Lower lobe of right lung (tissue), 2 donors: ENCODE data around the gene PIGU. TPM values are rescaled to one million over a fixed set of nuclear protein-coding genes. Genes with fewer than 3 reads are reported as not detected.

Experiments used
- ATAC-seq, 2 donors: fragments of 200-7000 bp; cut with Tn5 transposase; one replicate each; pipeline ENCODE4 v1.9.1; 2020 to 2022; ENCODE audit warnings: mild to moderate bottlenecking in 2 of 2, moderate library complexity in 2 of 2
- DNase-seq: peaks from one replicate; pipeline ENCODE4 v3.0.0-alpha.2; 2020
- H3K27ac ChIP-seq: fragments of 200-600 bp; one replicate; pipeline ENCODE4 v1.8.0; 2022
- H3K27me3 ChIP-seq: fragments of 200-600 bp; one replicate; pipeline ENCODE4 v1.8.0; 2022; ENCODE audit warnings: low read depth
- H3K36me3 ChIP-seq: fragments of 200-600 bp; one replicate; pipeline ENCODE4 v1.8.0; 2022; ENCODE audit warnings: mild to moderate bottlenecking
- H3K4me1 ChIP-seq: fragments of 200-600 bp; one replicate; pipeline ENCODE4 v1.8.0; 2022
- H3K4me3 ChIP-seq: fragments of 200-600 bp; one replicate; pipeline ENCODE4 v1.8.0; 2022; ENCODE audit warnings: mild to moderate bottlenecking
- H3K9me3 ChIP-seq: fragments of 200-600 bp; one replicate; pipeline ENCODE4 v1.8.0; 2022
- CTCF ChIP-seq: fragments of 200-600 bp; IDR thresholded peaks from one replicate; pipeline ENCODE4 v1.8.0; 2022; ENCODE audit warnings: antibody characterized with exemption, mild to moderate bottlenecking
- intact Hi-C: fragments of 100-400 bp; cut with DNase I; formaldehyde crosslinking; loops from one replicate; pipeline ENCODE4 v1.11.0; 2022
- total RNA-seq: library from RNA; stranded (reverse); fragmentation: NEBNext Ultra II Directional; extraction: Animal tissue kit (Norgen Biotek cat#: 25700); gene quantifications from one replicate; pipeline ENCODE4 v1.2.1, GENCODE V29; 2021
- donor health status: DM: no; HTN: yes; CAD: no; lungs with severe emphysema.

The PIGU gene
- total RNA-seq, 1 donor from 2014 or later, result 13.8 TPM

GRCh38 chr20:34704177-34705007 is 27.5 kb upstream of the PIGU start, which contains the start of gene TP53INP2:
Gene TP53INP2, plus strand, starts transcription at chr20:34704344. Its CDS starts 4,396 bp downstream, at chr20:34708740.
- intact Hi-C loops, result no loop called here
- Histone ChIP-seq H3K27me3 (no peaks in the 10 kb centered on the region), H3K9me3 (no peaks in the 10 kb centered on the region), H3K4me1 (peaks cover 26% of the 10 kb centered on the region), H3K4me3 (peak within 1 kb of the TSS; percentile 70), H3K27ac (peak within 1 kb of the TSS; percentile 100), H3K36me3 (no peaks in the 10 kb centered on the region)
- DNase-seq (peak; percentile 97), ATAC-seq (peak; percentile 87 to 88)
- no peak for TF ChIP-seq CTCF

GRCh38 chr20:34703424-34704176 is 26.7 kb upstream of the PIGU start:
- Histone ChIP-seq H3K9me3 (no peaks in the 10 kb centered on the region), H3K4me1 (peaks cover 23% of the 10 kb centered on the region), H3K27me3 (no peaks in the 10 kb centered on the region), H3K36me3 (no peaks in the 10 kb centered on the region), H3K4me3 (peak overlapping the region; percentile 70), H3K27ac (peak overlapping the region; percentile 100)
- peak; percentile 12 to 21 for ATAC-seq
- intact Hi-C loops, result no loop called here
- DNase-seq, result peak; percentile 52
- no peak for TF ChIP-seq CTCF

GRCh38 chr20:34703061-34703423 is 26.1 kb upstream of the PIGU start:
- no peak overlapping the region for H3K27ac ChIP-seq
- no peaks in the 10 kb centered on the region for H3K36me3 ChIP-seq
- peaks cover 20% of the 10 kb centered on the region for H3K4me1 ChIP-seq
- DNase-seq, result no peak
- ATAC-seq, result no peak
- intact Hi-C loops, result no loop called here
- peak overlapping the region; percentile 70 for H3K4me3 ChIP-seq
- no peaks in the 10 kb centered on the region for H3K9me3 ChIP-seq
- no peaks in the 10 kb centered on the region for H3K27me3 ChIP-seq
- no peak for TF ChIP-seq CTCF

GRCh38 chr20:34701405-34702085 is 24.7 kb upstream of the PIGU start:
- intact Hi-C loops, result no loop called here
- no peaks in the 10 kb centered on the region for H3K27me3 ChIP-seq
- ATAC-seq (no peak), DNase-seq (no peak)
- H3K27ac ChIP-seq, result no peak overlapping the region
- no peaks in the 10 kb centered on the region for H3K36me3 ChIP-seq
- TF ChIP-seq CTCF, result no peak
- no peaks in the 10 kb centered on the region for H3K9me3 ChIP-seq
- peaks cover 20% of the 10 kb centered on the region for H3K4me1 ChIP-seq
- H3K4me3 ChIP-seq, result no peak overlapping the region

- Histone ChIP-seq H3K4me1 (no peaks in the 10 kb centered on the region), H3K36me3 (no peaks in the 10 kb centered on the region), H3K27ac (no peak overlapping the region), H3K27me3 (no peaks in the 10 kb centered on the region), H3K9me3 (no peaks in the 10 kb centered on the region), H3K4me3 (no peak overlapping the region)
- TF ChIP-seq CTCF, result no peak
- intact Hi-C loops, result no loop called here
- DNase-seq, result no peak
- ATAC-seq, result no peak
These were observed 16.5 kb upstream of the PIGU start for GRCh38 chr20:34693414-34693813.
